A172 (cell line): Measurements from ENCODE around the gene PRR16. TPM values are rescaled to one million over a fixed set of nuclear protein-coding genes. Genes with fewer than 3 reads are reported as not detected.

Experiments
- DNase-seq: peaks from one replicate; pipeline ENCODE4 v3.0.0-alpha.2; 2015; ENCODE audit warnings: low spot score
- total RNA-seq: library from RNA; depleted of rRNA; stranded (reverse); fragments of >200 nt; shearing (Covaris generic); gene quantifications from 2 replicates; pipeline ENCODE4 v1.2.3, GENCODE V29; 2014

Gene PRR16
- total RNA-seq, 1 experiment from 2014 or later = 4.0 TPM

DNA sequence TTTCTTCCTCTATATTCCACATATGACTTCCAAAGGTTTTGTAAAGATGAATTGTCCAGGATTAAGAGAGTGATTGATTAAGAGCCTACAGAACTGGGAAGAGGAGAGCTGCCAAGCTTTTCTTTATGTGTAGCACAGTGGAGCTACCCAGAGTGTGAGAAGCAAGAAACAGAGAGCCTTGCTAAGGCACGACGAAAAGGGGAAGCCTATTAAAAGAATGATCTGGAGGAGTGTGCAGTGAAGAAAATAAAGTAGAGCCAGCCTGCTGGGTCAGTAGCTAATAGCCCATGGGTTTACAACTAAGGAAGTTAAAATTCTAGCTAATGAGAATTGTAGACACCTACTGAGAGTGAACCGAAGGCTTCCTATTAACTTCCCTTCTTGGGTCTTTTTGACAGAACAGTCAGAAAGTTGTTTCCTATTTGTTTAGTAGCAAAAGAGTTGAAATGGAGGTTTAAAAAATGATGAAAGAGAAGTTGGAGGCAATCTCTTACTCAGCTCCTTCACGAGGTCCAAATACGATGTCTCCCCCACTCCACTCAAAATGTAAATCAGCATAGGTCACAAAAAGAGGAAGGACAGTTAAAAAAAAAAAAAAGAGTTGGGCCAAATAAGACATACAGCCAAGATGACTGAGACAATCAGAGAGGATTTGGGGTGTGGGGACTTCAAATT is 957 bp upstream of the PRR16 start:
- DNase-seq = no peak

DNA sequence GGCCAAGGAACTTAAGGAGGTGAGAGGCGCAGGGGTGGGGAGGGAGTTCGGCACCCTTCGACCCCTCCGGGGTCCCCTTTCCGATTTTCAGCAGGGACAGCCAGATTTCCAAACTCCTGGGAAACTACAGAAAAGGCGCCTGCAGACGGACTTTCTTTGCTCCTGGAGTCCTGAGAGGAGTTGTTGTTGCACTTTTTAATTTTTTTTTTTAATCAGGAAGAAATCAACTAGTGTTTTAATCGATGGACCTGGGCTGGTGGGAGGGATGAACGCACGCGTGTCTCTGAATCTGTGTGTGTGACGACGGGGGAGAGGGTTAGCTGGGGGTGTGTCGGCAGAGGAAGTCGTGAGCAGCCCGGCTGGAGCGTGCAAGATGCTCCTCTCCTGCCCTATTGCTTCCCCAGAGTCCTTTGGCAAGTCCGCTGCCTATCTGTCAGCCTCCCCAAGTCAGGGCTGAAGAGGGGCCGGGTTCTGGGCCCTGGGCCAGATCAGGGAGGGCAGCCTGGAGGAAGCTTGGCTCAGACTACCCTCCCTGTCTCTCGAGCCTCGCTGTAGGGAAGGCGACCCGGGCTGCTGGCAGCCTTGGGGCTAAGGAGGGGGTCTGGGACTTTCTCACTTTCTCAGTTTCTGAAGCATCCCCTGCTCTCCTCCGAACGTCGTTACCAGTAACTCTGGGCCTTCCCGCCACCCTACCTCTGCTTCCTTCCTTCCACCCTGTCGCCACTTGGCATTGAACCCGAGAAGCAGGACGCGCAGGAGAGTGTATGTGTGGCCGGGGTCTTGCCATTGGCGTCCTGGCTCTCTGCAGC is 731 bp downstream of the PRR16 start:
- no peak for DNase-seq

DNA sequence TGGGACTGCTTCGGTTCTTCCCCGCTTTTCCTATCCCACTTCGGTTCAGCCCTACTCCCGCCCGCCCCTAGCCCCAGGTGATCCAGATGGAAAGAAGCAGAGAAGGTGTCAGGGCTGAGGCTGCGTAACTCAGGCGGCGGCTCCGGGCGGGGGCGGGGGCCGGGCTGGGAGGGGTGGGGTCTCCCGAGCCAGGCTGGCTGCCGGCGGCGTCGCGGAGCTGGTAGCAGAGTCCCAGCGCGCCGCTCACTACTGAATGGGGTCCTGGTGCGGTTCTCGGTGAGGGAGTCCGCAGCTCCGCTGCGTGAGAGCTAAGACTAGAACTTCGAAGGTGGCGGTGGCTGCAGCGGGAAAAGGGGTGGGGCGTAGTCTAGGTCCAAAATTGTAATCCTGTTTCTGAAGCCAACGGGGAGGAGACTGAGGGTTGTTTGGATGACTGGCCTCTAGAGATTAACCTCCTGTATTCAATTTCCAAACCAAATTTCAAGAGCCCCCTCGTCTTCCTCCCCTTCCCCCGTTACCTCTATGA is 1.4 kb downstream of the PRR16 start:
- DNase-seq = no peak

DNA sequence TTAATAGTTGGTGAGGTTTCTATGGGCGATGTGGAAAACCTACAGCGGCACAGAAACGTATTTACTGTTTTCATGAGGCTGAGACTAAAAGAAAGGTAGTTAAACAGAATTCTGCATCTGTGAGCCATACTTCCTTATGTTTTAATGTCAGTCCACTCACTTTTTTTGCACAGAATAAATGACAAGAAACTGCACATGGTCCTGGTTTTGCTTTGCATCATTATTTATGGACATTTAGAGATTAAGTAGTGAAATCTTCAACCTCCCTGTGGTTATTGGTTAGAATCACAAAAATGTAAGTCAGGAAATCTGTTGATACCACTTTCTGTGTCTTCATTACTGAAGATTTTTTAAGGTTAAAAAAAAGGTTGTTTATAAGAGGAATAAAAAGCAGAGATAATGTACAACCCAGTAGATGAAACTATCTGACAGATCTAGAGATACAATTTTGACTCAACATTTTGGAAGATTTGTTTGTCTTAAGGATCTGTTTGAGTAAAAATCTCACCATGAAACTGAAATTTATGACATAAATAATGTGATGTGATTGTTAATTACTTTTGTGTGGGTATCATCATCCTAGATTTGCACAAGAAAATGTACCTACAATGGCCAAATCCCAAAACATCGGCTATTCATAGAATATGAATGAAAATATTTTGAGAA is 2.4 kb downstream of the PRR16 start:
- no peak for DNase-seq

DNA sequence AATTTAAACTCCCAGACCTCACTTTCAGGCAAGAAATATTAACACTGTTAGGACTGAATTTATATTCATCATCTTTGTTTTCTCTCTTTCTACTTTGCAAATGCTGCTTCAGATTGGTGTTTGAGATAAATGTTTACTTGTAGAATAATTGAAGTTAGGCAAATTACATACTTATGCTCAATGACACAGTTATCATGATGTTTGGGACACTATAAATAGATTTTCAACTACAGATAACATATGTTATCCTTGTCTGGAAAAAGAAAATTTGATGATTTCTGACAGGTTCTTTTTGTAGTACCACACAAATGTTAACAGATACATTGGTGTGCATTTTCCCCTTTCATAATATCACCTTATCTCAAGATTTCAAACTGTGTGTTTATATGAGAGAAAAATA is 7.9 kb downstream of the PRR16 start:
- DNase-seq = no peak

DNA sequence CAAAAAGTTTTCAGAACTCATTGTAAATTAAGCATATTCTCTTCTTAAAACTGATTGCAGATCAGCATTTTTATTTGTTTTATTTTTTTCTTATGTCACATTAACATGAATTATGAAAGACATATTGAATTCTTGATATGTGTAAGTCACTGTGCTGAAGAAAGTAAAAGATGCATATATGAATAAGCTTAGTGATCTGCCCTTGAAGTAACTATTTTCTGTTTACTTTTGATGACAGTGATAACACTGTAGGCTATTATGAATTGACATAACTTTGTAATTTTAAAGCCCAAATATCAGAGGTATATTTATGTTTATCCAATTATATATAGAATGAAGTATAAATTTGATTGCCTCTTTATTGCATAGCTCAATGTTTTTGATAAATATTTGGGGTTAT is 8.8 kb downstream of the PRR16 start:
- no peak for DNase-seq

DNA sequence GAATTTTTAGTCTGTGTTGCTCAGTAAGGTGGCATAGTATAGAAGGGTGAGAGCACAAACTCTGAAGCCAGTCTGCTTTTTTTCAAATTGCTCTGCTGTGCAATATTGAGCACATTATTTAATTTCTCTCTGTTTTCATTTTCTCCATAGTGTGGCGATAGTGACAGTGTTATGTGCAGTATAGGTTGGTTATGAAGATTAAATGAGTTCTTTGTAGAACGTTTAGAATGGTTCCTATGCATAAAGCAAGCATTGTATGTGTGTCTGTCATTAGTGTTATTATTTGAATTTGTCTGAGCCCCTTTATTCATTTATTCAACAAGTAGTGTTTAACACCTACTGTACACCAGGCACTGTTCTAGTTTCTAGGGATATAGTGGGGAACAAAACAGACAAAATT is 9.2 kb downstream of the PRR16 start:
- no peak for DNase-seq

DNA sequence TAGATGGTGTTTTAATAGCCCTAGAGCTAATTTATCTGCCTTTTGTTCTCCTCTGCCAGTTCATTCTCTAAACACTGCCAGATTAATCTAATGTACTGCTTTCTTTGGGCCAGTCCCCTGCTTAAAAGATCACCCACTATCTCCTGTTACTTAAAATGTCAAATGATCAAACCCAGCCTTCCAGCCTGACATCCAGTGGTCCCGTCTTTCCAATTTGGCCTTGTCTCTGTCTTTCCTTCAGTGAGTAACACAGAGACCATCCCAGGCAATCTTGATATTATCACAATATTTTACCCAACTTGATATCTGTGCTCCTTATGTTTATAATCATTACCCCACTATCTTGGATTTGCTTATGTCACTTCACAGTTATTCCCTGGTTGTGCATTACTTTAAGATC is 12.0 kb downstream of the PRR16 start:
- no peak for DNase-seq

DNA sequence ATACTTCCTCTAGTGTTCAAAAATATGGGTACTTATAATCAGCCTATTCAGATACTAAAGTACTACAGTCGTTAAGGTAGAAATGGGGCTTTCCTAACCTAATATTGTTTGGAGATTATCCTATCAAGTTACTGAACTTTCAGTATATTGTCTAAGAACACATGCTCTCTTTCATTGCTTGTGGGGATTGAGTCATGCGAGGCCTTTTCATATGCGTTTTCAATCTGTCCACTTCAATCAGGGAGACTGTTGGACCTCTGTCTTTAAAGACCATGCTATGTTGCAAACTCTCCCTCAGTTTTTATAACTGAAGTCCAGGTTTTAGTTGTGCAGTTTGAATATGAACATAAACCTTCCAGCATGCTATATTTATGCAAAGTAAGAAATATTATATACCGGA is 15.0 kb downstream of the PRR16 start:
- no peak for DNase-seq

DNA sequence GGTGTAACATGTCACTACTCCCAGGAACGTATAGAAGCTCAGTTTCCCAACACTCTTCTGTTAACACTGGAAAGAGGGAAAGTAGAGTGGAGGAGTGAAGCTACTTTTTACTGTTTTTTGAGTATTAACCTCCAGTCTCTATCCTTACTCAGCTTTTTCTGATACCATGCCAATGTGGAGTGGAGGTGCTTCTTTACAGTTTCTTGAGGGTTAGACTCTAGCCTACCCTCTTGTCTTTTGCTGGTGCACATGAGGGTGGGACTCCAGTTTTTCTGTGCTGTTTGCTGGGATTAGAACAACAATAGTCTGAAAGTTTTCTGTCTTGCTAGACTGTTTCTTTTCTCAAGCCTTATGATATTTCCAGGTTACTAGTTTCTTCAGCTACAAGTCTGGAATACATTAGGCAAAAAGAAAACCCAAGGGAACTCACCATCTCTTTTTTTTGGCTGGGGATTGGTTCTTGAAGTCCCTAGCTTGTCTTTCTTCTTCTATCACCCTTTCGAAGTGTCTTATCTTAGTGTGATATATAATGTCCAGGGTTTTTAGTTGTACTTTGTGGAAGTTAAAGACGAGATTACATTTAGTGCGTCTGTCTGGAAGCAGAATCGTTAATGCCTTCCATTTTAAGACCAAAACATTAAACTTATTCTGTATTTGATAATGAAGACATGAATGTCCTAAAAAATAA is 35.9 kb downstream of the PRR16 start:
- no peak for DNase-seq

DNA sequence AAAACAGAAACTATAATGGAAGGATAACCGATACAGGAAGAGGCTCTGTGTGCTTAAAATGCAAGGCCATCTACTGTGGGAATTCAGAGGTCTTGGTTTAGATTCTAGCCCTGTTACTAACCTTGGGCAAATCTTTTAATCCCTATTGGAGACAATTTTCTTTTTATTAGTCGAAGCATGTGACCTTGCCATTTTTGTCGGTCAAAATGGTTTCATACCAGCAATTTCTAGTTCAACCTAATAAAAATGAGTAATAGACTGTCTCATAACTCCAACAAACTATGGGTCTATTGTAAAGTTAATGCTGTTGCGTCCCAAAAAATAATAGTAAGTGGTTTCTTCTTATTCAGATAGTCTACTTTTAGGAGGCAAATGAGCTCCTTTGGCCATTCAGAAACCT is 38.4 kb downstream of the PRR16 start:
- no peak for DNase-seq

DNA sequence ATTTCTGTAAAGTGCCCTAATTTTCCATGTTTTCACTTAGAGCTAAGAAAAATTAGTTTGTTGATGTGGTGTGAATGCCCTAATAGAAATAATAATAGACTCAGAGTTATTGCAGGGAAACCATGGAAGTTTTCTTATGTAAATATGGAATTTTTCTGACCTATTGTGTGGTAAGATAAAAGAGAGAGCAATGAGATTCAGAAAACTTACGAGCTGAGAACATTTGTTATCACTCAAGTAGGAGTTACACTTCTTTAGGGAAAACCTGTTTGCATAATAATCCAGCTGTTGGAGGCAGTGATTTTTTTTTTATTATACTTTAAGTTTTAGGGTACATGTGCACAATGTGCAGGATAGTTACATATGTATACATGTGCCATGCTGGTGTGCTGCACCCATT is 39.2 kb downstream of the PRR16 start:
- no peak for DNase-seq

DNA sequence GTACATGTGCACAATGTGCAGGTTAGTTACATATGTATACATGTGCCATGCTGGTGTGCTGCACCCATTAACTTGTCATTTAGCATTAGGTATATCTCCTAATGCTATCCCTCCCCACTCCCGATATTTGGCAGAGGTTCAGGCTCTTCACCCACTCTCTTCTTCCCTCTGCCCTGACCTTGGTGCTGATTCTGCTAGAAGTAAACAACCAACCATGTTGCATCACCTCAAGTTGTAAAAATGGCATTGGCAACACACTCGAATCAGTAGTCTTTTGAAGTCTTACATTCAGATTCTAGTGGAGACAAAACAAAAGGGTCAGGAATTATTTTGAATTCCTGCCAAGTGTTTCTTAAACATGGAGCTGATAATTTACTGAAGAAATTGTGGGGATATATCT is 40.0 kb downstream of the PRR16 start:
- no peak for DNase-seq

DNA sequence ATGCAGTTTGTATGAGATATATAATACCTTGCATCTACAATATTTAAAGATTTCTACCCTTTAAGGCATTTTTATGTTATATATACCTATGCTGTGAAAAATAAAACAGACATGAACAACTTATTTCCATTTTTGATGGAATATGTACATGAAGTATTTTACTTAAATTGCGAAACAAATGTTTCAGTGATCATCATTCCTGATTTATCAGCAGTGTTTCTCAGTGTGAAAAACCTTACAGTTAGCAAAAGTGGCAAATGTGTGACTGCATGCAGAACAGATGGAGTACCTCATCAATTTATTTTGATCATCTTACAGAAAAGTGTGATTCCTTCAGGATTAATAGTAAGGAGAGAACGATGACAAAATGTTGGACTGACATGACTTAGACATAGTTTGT is 43.1 kb downstream of the PRR16 start:
- DNase-seq = no peak

DNA sequence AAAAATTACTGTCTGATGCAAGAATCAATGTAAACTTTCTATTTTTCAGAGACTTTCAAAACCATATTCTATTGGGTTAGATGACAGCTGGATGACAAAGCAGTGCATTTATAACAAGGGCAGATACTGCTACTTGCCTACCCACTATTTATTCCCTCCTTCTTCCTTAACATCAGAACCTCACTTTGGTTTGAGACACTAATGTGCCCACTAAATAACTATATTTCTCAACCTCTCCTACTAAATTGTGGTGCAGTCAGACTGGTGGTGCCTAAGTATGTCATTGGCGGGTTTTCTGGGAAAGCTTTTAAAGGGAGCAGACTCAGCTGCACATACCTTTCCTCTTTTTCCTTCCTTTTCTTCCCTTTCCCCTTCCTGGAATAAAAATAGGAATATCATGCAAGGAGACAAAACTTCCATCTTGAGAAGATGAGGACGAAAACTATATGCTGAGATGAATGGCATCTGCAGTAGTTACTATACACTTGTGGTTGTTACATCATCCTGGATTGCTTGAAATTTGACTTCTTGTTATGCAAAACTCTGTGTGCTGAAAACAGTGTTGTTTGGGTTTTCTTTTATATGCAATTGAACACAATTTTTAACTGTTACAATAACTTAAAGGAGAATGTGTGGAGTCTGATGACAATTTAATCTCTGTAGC is 43.8 kb downstream of the PRR16 start:
- DNase-seq = no peak

DNA sequence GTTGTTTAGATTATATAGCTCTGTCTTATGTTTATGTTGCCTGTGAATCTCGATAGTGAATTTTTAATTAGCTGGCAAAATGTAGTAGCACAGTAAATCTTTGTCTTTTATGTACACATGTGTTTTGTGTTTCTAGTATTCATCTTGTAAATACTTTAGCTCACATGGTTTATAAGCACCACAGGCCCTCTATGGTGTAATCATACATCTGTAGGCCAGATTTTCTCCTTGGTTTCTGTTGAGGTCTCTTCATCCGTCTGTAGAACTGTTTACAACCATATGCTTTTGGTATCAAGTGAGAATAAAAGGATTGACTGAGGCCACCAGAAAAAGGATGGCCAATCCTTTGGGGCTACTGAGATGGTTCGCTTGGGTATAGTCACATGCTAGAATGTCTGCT is 45.0 kb downstream of the PRR16 start:
- DNase-seq = no peak

DNA sequence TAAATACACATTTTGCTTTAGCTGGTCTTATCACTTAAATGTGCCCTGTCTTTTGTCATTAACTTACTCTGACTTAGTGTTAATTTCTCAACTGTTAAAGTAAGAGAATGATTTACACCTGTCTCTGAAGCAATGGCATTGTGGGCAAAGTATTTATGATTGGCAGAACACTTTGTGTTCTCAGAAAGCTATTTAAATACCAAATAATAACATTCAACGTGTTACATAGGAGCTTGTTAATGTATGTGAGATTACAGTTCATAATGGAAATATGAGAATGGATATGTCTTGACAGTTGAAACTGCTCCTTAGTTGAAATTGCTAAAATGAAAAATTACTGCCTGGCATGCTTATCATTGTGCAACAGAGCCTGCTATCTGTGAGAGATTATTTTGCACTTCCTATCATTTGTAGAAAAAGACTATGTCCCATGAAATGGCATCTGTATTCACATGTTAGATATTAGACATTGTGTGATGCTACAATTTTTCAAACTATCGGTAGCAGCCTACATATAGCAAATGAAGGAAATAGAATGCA is 46.1 kb downstream of the PRR16 start:
- DNase-seq = no peak

DNA sequence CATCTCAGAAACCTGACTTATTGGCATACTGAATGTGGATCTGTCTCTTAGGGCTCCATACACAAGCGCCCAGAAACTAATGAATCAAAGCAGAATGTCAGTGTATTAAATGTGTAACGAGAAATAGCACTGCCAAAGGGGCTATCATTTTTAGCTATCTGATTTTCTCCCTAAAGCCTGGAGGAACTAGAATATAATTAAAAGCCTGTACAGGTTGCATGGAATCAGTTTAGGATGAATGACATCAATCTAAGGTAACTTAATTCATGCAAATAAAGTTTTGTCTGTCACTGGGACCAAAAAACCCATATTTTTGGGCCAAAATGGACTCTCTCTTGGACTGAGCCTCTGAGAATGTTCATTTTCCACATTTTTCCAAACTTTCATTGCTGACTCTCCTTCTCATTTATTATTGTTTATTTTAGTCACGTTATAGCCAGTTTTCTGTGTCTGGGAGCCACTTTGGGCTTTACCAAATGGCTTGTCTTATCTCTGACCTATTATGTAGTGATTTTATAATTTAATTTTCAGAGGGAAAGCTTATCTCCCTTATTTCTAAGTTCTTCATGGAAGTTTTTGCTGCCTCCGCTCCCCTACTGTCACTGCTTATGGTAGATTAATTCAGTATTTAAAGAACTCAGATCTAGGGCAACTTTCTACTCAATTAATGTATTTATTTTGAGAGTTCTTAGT is 47.0 kb downstream of the PRR16 start:
- no peak for DNase-seq

DNA sequence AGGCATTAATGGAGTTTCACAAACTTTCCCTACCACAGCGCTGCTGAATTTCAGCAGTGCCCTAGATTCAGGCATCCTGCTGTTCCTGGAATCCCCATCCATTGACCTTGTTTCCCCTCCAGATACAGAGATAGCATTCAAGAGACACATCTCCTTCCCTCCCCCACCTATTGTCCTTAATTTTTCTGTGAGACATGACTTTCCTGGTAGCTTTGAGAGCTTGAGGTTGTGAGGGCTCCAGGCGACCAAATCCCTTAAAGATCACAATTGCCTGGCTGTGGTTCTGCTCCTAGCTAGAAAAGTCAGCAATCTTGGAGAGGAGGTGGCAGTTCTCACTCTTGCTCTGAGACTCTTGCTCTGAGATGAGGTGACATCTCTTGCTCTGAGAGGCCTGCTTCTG is 48.0 kb downstream of the PRR16 start:
- DNase-seq = no peak

DNA sequence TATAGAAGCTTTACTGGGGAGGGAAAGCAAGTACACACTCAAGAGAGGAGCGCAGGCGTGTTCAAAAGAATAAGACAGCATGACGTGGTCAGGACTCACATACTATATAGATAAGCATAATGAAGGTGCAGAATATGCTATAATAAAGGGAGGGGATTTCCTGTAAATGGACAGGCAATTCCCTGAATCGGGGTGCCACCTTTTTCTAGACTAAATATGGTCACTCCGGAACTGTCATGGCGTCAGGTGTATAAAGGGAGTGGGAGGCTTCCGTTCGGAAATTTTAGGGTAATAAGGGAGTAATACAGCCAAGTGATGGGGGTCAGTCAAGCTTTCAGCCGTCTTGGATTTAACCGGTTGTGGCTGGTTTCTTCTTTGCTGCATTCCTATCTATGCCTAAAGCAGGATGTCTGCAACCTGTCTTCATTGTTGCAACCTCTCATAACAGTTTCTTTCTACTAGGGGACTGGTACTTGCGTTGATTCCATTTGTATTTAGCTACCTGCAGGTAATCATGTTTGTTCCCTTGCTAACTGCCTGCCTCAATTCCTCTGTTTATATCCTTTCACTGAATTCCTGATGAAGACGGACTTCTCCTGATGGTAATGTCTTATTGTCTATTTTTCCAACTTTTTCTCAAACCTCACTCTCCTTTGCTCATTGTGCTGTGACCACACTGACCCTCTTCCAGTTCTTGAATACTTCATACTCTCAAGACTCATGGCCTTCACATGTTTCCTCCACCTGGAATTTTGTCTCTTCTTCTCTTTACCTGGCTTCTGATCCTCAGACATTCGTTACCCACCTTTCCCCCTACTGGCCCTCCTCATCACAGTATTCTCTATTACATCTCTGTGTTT is 48.9 kb downstream of the PRR16 start:
- DNase-seq = no peak
